T-helper 2 cell treated with Interferon-gamma antibody and Interleukin-4, amounts not matched to agents 5 μg/mL and 100 μg/mL, for 36 hours (primary cell): ENCODE data around the gene HSBP1.

Source experiments
- DNase-seq: peaks from one replicate; pipeline ENCODE4 v3.0.0; 2021; ENCODE audit warnings: low spot score
- H3K27ac Mint-ChIP-seq: one replicate; pipeline ENCODE4 v1.8.0; 2021; ENCODE audit warnings: mild to moderate bottlenecking, mixed read lengths
- H3K27me3 Mint-ChIP-seq: one replicate; pipeline ENCODE4 v1.8.0; 2021; ENCODE audit warnings: low read depth, mixed read lengths
- H3K36me3 Mint-ChIP-seq: one replicate; pipeline ENCODE4 v1.8.0; 2021; ENCODE audit warnings: low read depth, mixed read lengths
- H3K4me1 Mint-ChIP-seq: one replicate; pipeline ENCODE4 v1.8.0; 2021; ENCODE audit warnings: low read depth, mixed read lengths
- H3K4me3 Mint-ChIP-seq: one replicate; pipeline ENCODE4 v1.8.0; 2022; ENCODE audit warnings: mild to moderate bottlenecking, moderate library complexity, mixed read lengths
- H3K9me3 Mint-ChIP-seq: one replicate; pipeline ENCODE4 v1.8.0; 2021; ENCODE audit warnings: mixed read lengths

The HSBP1 gene

DNA sequence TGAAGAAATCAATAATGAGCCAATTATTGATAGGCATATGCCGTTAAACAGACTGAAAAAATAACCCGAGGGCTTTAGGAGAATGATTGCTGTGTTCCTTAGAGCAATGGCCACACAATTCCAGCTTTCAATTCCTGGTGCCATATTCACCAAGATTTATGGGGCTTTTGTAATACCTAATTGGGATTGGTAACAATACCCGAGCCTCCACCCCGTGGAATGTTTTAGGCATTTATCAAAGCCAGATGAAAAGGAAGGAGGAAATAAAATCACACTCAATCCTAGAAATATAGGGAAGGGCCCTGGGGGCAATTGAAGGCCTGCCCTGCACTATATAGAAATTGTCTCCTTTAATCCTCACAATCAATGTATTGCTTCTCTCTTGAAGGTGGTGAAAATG, 49.0 kb downstream of the HSBP1 start:
- Mint-ChIP-seq H3K27me3 (no peaks in the 10 kb centered on the region), H3K4me3 (no peak overlapping the region), H3K27ac (no peak overlapping the region), H3K9me3 (no peaks in the 10 kb centered on the region), H3K4me1 (no peaks in the 10 kb centered on the region), H3K36me3 (no peaks in the 10 kb centered on the region)
- DNase-seq = no peak

- no peak for DNase-seq
- H3K36me3 Mint-ChIP-seq = no peaks in the 10 kb centered on the region
- H3K4me1 Mint-ChIP-seq = no peaks in the 10 kb centered on the region
- no peak overlapping the region for H3K4me3 Mint-ChIP-seq
- H3K9me3 Mint-ChIP-seq = no peaks in the 10 kb centered on the region
- no peak overlapping the region for H3K27ac Mint-ChIP-seq
- no peaks in the 10 kb centered on the region for H3K27me3 Mint-ChIP-seq
Measured at GRCh38 chr16:83859265-83859664, 51.5 kb downstream of the HSBP1 start.

GRCh38 chr16:83862661-83863060, 54.9 kb downstream of the HSBP1 start:
- H3K4me1 Mint-ChIP-seq = no peaks in the 10 kb centered on the region
- no peaks in the 10 kb centered on the region for H3K9me3 Mint-ChIP-seq
- no peak overlapping the region for H3K27ac Mint-ChIP-seq

DNA sequence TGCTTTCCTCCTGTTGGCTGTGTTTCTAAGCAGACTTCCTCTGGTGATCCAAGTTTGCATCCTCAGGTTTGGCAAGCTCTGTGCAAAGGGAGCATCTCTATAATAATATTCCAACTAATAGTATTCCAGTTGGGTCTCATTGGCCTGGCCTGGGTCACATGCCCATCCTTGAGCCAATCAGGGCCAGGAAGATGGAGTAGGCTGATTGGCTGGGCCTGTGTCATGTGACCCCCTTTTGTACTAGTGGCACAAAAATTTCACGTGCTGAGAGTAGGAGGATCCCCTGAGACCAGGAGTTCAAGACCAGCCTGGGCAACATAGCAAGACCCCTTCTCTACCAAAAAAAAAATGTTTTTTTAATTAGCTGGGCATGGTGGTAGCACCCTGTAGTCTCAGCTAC, 55.9 kb downstream of the HSBP1 start:
- Mint-ChIP-seq H3K9me3 (no peaks in the 10 kb centered on the region), H3K36me3 (no peaks in the 10 kb centered on the region), H3K4me1 (no peaks in the 10 kb centered on the region), H3K4me3 (no peak overlapping the region), H3K27me3 (peaks cover 14% of the 10 kb centered on the region), H3K27ac (no peak overlapping the region)
- DNase-seq = no peak

More at GRCh38 chr16:83862661-83863060, 54.9 kb downstream of the HSBP1 start:
- no peak overlapping the region for H3K4me3 Mint-ChIP-seq
- no peak for DNase-seq
- H3K36me3 Mint-ChIP-seq = no peaks in the 10 kb centered on the region
- peaks cover 14% of the 10 kb centered on the region for H3K27me3 Mint-ChIP-seq
